H1 (cell line): ENCODE results near the gene TSHZ2.

Source experiments
- ATF2 ChIP-seq: IDR thresholded peaks from 2 replicates; pipeline ENCODE4 v1.6.1; 2012; ENCODE audit warnings: low read length, inconsistent platforms
- CTCF ChIP-seq, 3 experiments: IDR thresholded peaks; 1 replicate in 2 of 3; 2 replicates in 1 of 3; pipeline versions ENCODE4 v1.5.1 to v1.6.1; 2011; ENCODE audit warnings: low read length in 3 of 3, mild to moderate bottlenecking in 3 of 3, inconsistent platforms in 2 of 3, low read depth in 1 of 3, moderate library complexity in 1 of 3; ENCODE audit not compliant: insufficient read depth in 1 of 3; ENCODE audit errors: control extremely low read depth in 1 of 3
- EP300 ChIP-seq, 2 experiments: IDR thresholded peaks; 1 replicate in 1 of 2; 2 replicates in 1 of 2; pipeline ENCODE4 v1.6.1; 2011 to 2012; ENCODE audit warnings: low read depth in 2 of 2, low read length in 2 of 2, mild to moderate bottlenecking in 2 of 2, borderline replicate concordance in 1 of 2, inconsistent platforms in 1 of 2, moderate library complexity in 1 of 2
- EZH2 ChIP-seq: fragments of 200-600 bp; sonication (generic); IDR thresholded peaks from 2 replicates; pipeline ENCODE4 v1.7.1; 2012; ENCODE audit warnings: low read depth, mild to moderate bottlenecking, moderate library complexity, low read length, inconsistent platforms; ENCODE audit not compliant: severe bottlenecking
- MAX ChIP-seq: IDR thresholded peaks from 2 replicates; pipeline ENCODE4 v1.6.1; 2012; ENCODE audit warnings: inconsistent platforms
- NRF1 ChIP-seq: IDR thresholded peaks from 2 replicates; pipeline ENCODE4 v1.6.1; 2011; ENCODE audit warnings: mild to moderate bottlenecking, low read depth, low read length, improper control_type of control experiment
- POLR2AphosphoS5 ChIP-seq: IDR thresholded peaks from 2 replicates; pipeline ENCODE4 v1.6.1; 2011; ENCODE audit warnings: low read depth, low read length
- RXRA ChIP-seq: IDR thresholded peaks from 2 replicates; pipeline ENCODE4 v1.6.1; 2011; ENCODE audit warnings: low read depth, mild to moderate bottlenecking, low read length, moderate library complexity; ENCODE audit not compliant: insufficient read depth
- SIN3A ChIP-seq, 2 experiments: IDR thresholded peaks in 1 of 2; conservative IDR thresholded peaks in 1 of 2; 2 replicates each; pipeline ENCODE4 v1.6.1; 2011 to 2012; ENCODE audit warnings: low read length in 2 of 2, improper control_type of control experiment in 1 of 2, low read depth in 1 of 2, mild to moderate bottlenecking in 1 of 2
- YY1 ChIP-seq: IDR thresholded peaks from 2 replicates; pipeline ENCODE4 v1.6.1; 2011; ENCODE audit warnings: low read depth, mild to moderate bottlenecking, low read length

GRCh38 chr20:53201588-53201987 is 229.4 kb downstream of the TSHZ2 start:
- TF ChIP-seq EP300 (IDR thresholded peaks at IDR 0.05; ENCODE audit: borderline replicate concordance in 1 of 2, low read depth in 2 of 2, low read length in 2 of 2) (no peak), NRF1 (no peak), CTCF (IDR thresholded peaks at IDR 0.05; ENCODE audit: control extremely low read depth in 1 of 3, insufficient read depth in 1 of 3, low read depth in 1 of 3, low read length in 3 of 3) (peak in 2 of 3 experiments; percentile 20 to 34; a peak in 1 of 4 replicates), EZH2 (no peak), ATF2 (no peak), MAX (no peak), SIN3A (conservative IDR thresholded peaks at IDR 0.05 in 1 of 2, IDR thresholded peaks at IDR 0.05 in 1 of 2; ENCODE audit: low read depth in 1 of 2, low read length in 2 of 2) (no peak), RXRA (no peak), YY1 (no peak), POLR2AphosphoS5 (no peak)
